Osteoblast (primary cell): ENCODE data around the gene PRMT9. TPM values are rescaled to one million over a fixed set of nuclear protein-coding genes. Genes with fewer than 3 reads are reported as not detected.

Source experiments
- DNase-seq: peaks from one replicate; pipeline ENCODE4 v3.0.0; 2011; ENCODE audit warnings: low spot score, mixed read lengths; ENCODE audit not compliant: insufficient read length; ENCODE audit errors: missing footprints
- H2AFZ ChIP-seq: 2 replicates; pipeline ENCODE4 v1.6.0; 2011; ENCODE audit warnings: mild to moderate bottlenecking, low read length
- H3K27ac ChIP-seq: 2 replicates; pipeline ENCODE4 v1.5.1; 2011; ENCODE audit warnings: mild to moderate bottlenecking, low read depth, low read length, moderate library complexity
- H3K27me3 ChIP-seq: 2 replicates; pipeline ENCODE4 v1.6.0; 2012; ENCODE audit warnings: mild to moderate bottlenecking, control low read depth, inconsistent platforms, low read length, moderate library complexity; ENCODE audit not compliant: insufficient read depth
- H3K36me3 ChIP-seq: 2 replicates; pipeline ENCODE4 v1.5.1; 2011; ENCODE audit warnings: mild to moderate bottlenecking, low read length, control low read depth, moderate library complexity; ENCODE audit not compliant: insufficient read depth
- H3K4me1 ChIP-seq: 2 replicates; pipeline ENCODE4 v1.5.1; 2011; ENCODE audit warnings: mild to moderate bottlenecking, low read length, control low read depth, moderate library complexity; ENCODE audit not compliant: insufficient read depth
- H3K4me2 ChIP-seq: 2 replicates; pipeline ENCODE4 v1.6.0; 2011; ENCODE audit warnings: mild to moderate bottlenecking, low read length; ENCODE audit not compliant: insufficient read depth
- H3K4me3 ChIP-seq: fragments of 200-600 bp; sonication (generic); 3 replicates; pipeline ENCODE4 v1.5.1; 2012; ENCODE audit warnings: mild to moderate bottlenecking, low read length, inconsistent platforms; ENCODE audit not compliant: insufficient read depth
- H3K79me2 ChIP-seq: 2 replicates; pipeline ENCODE4 v1.6.0; 2012; ENCODE audit warnings: mild to moderate bottlenecking, low read length, control low read depth, inconsistent platforms; ENCODE audit not compliant: insufficient read depth
- H3K9me3 ChIP-seq: 2 replicates; pipeline ENCODE4 v1.5.1; 2011; ENCODE audit warnings: low read depth, low read length, control low read depth
- H4K20me1 ChIP-seq: 2 replicates; pipeline ENCODE4 v1.6.0; 2012; ENCODE audit warnings: mild to moderate bottlenecking, low read length, control low read depth; ENCODE audit not compliant: insufficient read depth
- total RNA-seq: library from RNA; depleted of rRNA; stranded (reverse); fragments of >200 nt; gene quantifications from 2 replicates; pipeline ENCODE4 v1.2.3, GENCODE V29; 2012
- TF ChIP-seq, protein P1 (sequence below): IDR thresholded peaks from 2 replicates; pipeline ENCODE4 v1.5.1; 2011; ENCODE audit warnings: mild to moderate bottlenecking, low read depth, low read length, moderate library complexity; ENCODE audit errors: extremely low read depth

Gene PRMT9
- total RNA-seq, 1 donor = 9.0 TPM

DNA sequence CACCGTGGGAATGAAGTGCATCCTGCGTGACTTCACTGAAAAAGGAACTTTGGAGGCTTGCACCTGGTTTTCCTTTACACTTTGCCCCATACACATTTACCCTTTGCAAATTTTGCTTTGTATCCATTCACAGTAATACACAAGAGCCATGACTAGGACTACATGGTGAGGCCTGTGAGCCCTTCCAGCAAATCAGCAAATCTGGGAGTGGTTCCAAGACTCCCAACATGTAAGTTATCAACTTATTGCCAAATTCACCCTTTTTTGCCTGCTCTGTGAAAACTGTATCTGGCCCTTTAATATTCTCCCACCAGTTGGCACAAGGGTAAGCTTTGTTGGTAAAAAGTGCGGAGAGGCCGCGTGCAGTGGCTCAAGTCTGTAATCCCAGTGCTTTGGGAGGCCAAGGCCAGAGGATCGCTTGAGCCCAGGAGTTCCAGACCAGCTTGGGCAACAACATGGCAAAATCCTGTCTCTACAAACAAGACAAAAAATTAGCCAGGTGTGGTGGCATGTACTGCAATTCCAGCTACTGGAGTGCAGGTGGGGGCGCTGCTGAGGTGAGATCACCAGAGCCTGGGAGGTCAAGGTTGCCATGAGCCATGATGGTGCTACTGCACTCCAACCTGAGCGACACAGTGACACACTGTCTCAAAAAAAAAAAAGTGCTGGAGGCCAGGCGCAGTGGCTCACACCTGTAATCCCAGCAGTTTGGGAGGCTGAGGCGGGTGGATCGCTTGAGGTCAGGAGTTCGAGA lies 5.0 kb downstream of the PRMT9 start:
- peaks cover 7% of the 10 kb centered on the region for H3K36me3 ChIP-seq
- TF ChIP-seq, protein P1, sequence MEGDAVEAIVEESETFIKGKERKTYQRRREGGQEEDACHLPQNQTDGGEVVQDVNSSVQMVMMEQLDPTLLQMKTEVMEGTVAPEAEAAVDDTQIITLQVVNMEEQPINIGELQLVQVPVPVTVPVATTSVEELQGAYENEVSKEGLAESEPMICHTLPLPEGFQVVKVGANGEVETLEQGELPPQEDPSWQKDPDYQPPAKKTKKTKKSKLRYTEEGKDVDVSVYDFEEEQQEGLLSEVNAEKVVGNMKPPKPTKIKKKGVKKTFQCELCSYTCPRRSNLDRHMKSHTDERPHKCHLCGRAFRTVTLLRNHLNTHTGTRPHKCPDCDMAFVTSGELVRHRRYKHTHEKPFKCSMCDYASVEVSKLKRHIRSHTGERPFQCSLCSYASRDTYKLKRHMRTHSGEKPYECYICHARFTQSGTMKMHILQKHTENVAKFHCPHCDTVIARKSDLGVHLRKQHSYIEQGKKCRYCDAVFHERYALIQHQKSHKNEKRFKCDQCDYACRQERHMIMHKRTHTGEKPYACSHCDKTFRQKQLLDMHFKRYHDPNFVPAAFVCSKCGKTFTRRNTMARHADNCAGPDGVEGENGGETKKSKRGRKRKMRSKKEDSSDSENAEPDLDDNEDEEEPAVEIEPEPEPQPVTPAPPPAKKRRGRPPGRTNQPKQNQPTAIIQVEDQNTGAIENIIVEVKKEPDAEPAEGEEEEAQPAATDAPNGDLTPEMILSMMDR = no peak
- H2AFZ ChIP-seq = no peak overlapping the region
- no peak overlapping the region for H3K4me3 ChIP-seq
- peaks cover 43% of the 10 kb centered on the region for H3K79me2 ChIP-seq
- no peak for DNase-seq
- H3K4me1 ChIP-seq = peaks cover 4% of the 10 kb centered on the region
- no peaks in the 10 kb centered on the region for H4K20me1 ChIP-seq
- no peak overlapping the region for H3K4me2 ChIP-seq
- H3K27ac ChIP-seq = no peak overlapping the region
- H3K9me3 ChIP-seq = no peaks in the 10 kb centered on the region
- no peaks in the 10 kb centered on the region for H3K27me3 ChIP-seq

DNA sequence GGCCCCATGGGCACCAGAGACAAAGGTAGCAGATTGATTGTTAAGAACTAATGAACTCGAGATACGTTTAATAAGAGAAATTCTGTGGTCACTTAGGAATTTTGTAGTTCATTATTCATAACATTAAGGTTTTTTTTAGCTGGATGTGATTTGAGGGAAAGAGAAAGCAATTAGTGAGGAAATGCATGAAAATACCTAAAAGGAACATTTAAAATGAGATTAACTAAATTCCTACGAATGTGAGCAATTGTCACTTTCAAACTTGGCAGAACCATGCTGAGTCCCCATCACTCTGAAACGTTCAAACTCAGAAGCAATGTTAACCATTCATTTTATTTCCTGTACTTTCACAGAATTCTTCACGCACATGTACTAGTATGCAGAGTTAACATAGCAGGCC lies 5.9 kb downstream of the PRMT9 start:
- no peak overlapping the region for H3K27ac ChIP-seq
- H3K9me3 ChIP-seq = no peaks in the 10 kb centered on the region
- TF ChIP-seq, protein P1 = no peak
- no peak overlapping the region for H2AFZ ChIP-seq
- H3K79me2 ChIP-seq = peaks cover 36% of the 10 kb centered on the region
- no peak overlapping the region for H3K4me2 ChIP-seq
- H3K27me3 ChIP-seq = no peaks in the 10 kb centered on the region
- H3K36me3 ChIP-seq = peaks cover 7% of the 10 kb centered on the region
- peak; percentile 5 for DNase-seq
- no peaks in the 10 kb centered on the region for H4K20me1 ChIP-seq
- H3K4me3 ChIP-seq = no peak overlapping the region
- H3K4me1 ChIP-seq = peaks cover 4% of the 10 kb centered on the region

DNA sequence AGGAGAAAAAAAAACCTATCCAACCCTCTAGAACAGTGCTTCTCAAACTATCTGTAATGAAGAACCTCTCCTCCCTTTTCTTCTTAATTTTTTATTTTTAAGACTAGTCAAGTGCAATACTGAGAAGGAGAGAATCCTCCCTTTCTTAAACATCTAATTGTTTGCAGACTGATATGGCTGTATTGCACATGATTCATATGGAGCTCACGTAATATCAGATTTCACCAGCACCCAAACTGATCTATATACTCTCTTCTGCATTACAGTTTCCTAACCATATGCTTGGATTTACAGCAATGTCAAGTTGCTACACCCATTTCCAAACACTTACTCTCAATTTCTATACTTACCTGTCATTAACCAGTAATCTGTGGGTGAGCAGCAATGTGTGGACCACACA lies 9.5 kb downstream of the PRMT9 start:
- Histone ChIP-seq H2AFZ (no peak overlapping the region), H3K27me3 (no peaks in the 10 kb centered on the region), H3K79me2 (peaks cover 14% of the 10 kb centered on the region), H3K9me3 (no peaks in the 10 kb centered on the region), H4K20me1 (no peaks in the 10 kb centered on the region), H3K36me3 (peaks cover 10% of the 10 kb centered on the region), H3K4me2 (no peak overlapping the region), H3K27ac (no peak overlapping the region), H3K4me3 (no peak overlapping the region), H3K4me1 (no peaks in the 10 kb centered on the region)
- DNase-seq = no peak
- TF ChIP-seq, protein P1 = no peak

DNA sequence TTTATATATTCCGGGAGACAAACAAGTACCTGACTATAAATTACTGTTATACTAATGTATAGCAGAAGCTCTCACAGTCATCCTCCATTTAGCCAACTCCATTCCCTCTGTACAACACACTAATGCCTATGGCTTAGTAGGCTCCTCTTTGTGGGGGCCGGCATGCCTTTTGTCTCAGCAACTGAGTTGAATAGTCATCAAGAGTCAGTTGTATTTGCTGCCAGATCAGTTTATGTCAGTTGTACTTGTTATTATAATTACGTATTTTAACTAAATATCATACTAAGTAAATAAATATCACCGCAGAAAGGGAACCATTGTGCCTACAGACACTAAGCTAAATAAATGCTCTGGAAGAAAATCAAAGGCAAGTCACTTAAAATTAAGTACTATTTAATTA lies 9.9 kb downstream of the PRMT9 start:
- no peaks in the 10 kb centered on the region for H4K20me1 ChIP-seq
- no peak overlapping the region for H3K27ac ChIP-seq
- H3K4me3 ChIP-seq = no peak overlapping the region
- H3K4me1 ChIP-seq = no peaks in the 10 kb centered on the region
- peak; percentile 25 for DNase-seq
- H3K9me3 ChIP-seq = no peaks in the 10 kb centered on the region
- TF ChIP-seq, protein P1 = no peak
- H2AFZ ChIP-seq = no peak overlapping the region
- H3K36me3 ChIP-seq = peaks cover 10% of the 10 kb centered on the region
- peaks cover 12% of the 10 kb centered on the region for H3K79me2 ChIP-seq
- H3K4me2 ChIP-seq = no peak overlapping the region
- no peaks in the 10 kb centered on the region for H3K27me3 ChIP-seq
